K562 (cell line): ENCODE results near the gene ZNRD2. TPM values are rescaled to one million over a fixed set of nuclear protein-coding genes. Genes with fewer than 3 reads are reported as not detected.

Experiments
- ATAC-seq: fragments of 200-7000 bp; cut with Tn5 transposase; 3 replicates; pipeline ENCODE4 v1.9.1; 2020; ENCODE audit warnings: moderate library complexity
- BruUV-seq: library from RNA; stranded (reverse); fragments of 400-500 nt; replicated peaks from 2 replicates; lab custom pipeline; 2021; lab: Mats Ljungman, UMichigan
- CTCF ChIA-PET: fragments of 300-600 bp; formaldehyde crosslinking; extraction: SDS; loops from one replicate; lab custom pipeline; 2021; ENCODE audit warnings: low intra/inter-chr PET ratio; lab: Yijun Ruan, JAX
- POLR2A ChIA-PET: fragments of 300-600, 350-650 bp; sonication (Branson Sonifier 250); formaldehyde crosslinking; extraction: SDS; loops from one replicate; lab custom pipeline; 2021; ENCODE audit warnings: antibody characterized with exemption, inconsistent platforms; lab: Yijun Ruan, JAX
- DNase-seq, 4 experiments: peaks; one replicate each; pipeline versions ENCODE4 v3.0.0 to v3.0.0-alpha.2; 2011 to 2018; ENCODE audit warnings: low spot score in 3 of 4, mixed read lengths in 3 of 4; ENCODE audit errors: extremely low read depth in 1 of 4
- FAIRE-seq: peaks from 2 replicates; lab custom pipeline; 2011; peaks lifted over from hg19 to GRCh38; lab: Jason Lieb, UNC
- H2AFZ ChIP-seq: 2 replicates; pipeline ENCODE4 v1.6.0; 2011; ENCODE audit warnings: low read depth, low read length, control low read depth, inconsistent platforms
- H3K27ac ChIP-seq: fragments of 200-600 bp; 3 replicates; pipeline ENCODE4 v1.8.0; 2011; ENCODE audit warnings: low read depth, mild to moderate bottlenecking, control low read depth, inconsistent platforms, low read length, moderate library complexity, mixed read lengths; ENCODE audit errors: extremely low read depth
- H3K27me3 ChIP-seq, 2 experiments: fragments of 300-600 bp in 1 of 2; 2 replicates in 1 of 2; 3 replicates in 1 of 2; pipeline versions ENCODE4 v1.6.0 to v1.8.0; 2011; ENCODE audit warnings: inconsistent platforms in 2 of 2, low read length in 2 of 2, mild to moderate bottlenecking in 1 of 2, mixed read lengths in 1 of 2, moderate library complexity in 1 of 2; ENCODE audit not compliant: control insufficient read depth in 2 of 2, insufficient read depth in 2 of 2
- H3K36me3 ChIP-seq: fragments of 300-600 bp; 3 replicates; pipeline ENCODE4 v1.8.0; 2011; ENCODE audit warnings: mild to moderate bottlenecking, low read length, inconsistent platforms; ENCODE audit not compliant: control insufficient read depth, insufficient read depth
- H3K4me1 ChIP-seq, 2 experiments: fragments of 200-600 bp in 1 of 2; replicated peaks in 1 of 2; 2 replicates in 1 of 2; 3 replicates in 1 of 2; pipeline versions ENCODE4 v1.5.1 to v1.8.0; 2011; ENCODE audit warnings: inconsistent platforms in 2 of 2, low read length in 2 of 2, mild to moderate bottlenecking in 1 of 2, mixed read lengths in 1 of 2, moderate library complexity in 1 of 2; ENCODE audit not compliant: control insufficient read depth in 2 of 2, insufficient read depth in 2 of 2
- H3K4me2 ChIP-seq: 2 replicates; pipeline ENCODE4 v1.6.1; 2011; ENCODE audit warnings: low read length, control low read depth, inconsistent platforms, mixed read lengths; ENCODE audit not compliant: insufficient read depth
- H3K4me3 ChIP-seq: fragments of 200-600 bp; sonication (generic), shearing (Covaris generic); 2 replicates; pipeline ENCODE4 v1.5.1; 2016; ENCODE audit warnings: control low read depth, inconsistent platforms
- H3K79me2 ChIP-seq: fragments of 200-600 bp; 3 replicates; pipeline ENCODE4 v1.8.0; 2011; ENCODE audit warnings: low read length, inconsistent platforms; ENCODE audit not compliant: control insufficient read depth, insufficient read depth
- H3K9ac ChIP-seq, 2 experiments: 2 replicates each; pipeline versions ENCODE4 v1.6.0 to v1.6.1; 2011; ENCODE audit warnings: low read depth in 2 of 2, low read length in 2 of 2, control low read depth in 1 of 2, inconsistent platforms in 1 of 2, mild to moderate bottlenecking in 1 of 2, mixed read lengths in 1 of 2; ENCODE audit not compliant: insufficient read depth in 1 of 2
- H3K9me1 ChIP-seq: one replicate; pipeline ENCODE4 v1.6.0; 2011; ENCODE audit warnings: inconsistent platforms, mild to moderate bottlenecking, low read length, moderate library complexity; ENCODE audit not compliant: control insufficient read depth, insufficient read depth
- H3K9me3 ChIP-seq: replicated peaks from 2 replicates; pipeline ENCODE4 v1.5.1; 2011; ENCODE audit warnings: low read depth, low read length, inconsistent platforms; ENCODE audit not compliant: control insufficient read depth, insufficient read depth
- H4K20me1 ChIP-seq: replicated peaks from 2 replicates; pipeline ENCODE4 v1.6.1; 2011; ENCODE audit warnings: low read length, inconsistent platforms, mixed read lengths; ENCODE audit not compliant: control insufficient read depth, insufficient read depth
- CGGBP1 ChIP-seq: fragments of 250-450 bp; sonication (Bioruptor Pico); IDR thresholded peaks from 2 replicates; pipeline ENCODE4 v1.9.0; 2021; ENCODE audit warnings: mild to moderate bottlenecking
- ETV5 ChIP-seq: sonication (generic); formaldehyde crosslinking; IDR thresholded peaks from 2 replicates; pipeline ENCODE4 v1.4.0; 2020; ENCODE audit warnings: low read depth, mild to moderate bottlenecking, missing genetic modification reagents
- GABPA ChIP-seq: fragments of 200-800 bp; sonication (Bioruptor generic); conservative IDR thresholded peaks from 2 replicates; pipeline ENCODE4 v1.6.1; 2016; ENCODE audit warnings: low read depth, missing genetic modification characterization, missing compliant biosample characterization
- JUND ChIP-seq, 2 experiments: IDR thresholded peaks; 2 replicates in 1 of 2; 3 replicates in 1 of 2; pipeline ENCODE4 v1.6.1; 2011; ENCODE audit warnings: borderline replicate concordance in 2 of 2, low read depth in 2 of 2, low read length in 2 of 2, improper control_type of control experiment in 1 of 2, missing biosample characterization in 1 of 2, missing genetic modification characterization in 1 of 2, missing genetic modification reagents in 1 of 2
- NFIX ChIP-seq: fragments of 250-450 bp; sonication (Bioruptor Pico); IDR thresholded peaks from 2 replicates; pipeline ENCODE4 v1.4.0; 2020; ENCODE audit warnings: low read depth, mild to moderate bottlenecking, moderate library complexity
- NR2F6 ChIP-seq: fragments of 450-650 bp; formaldehyde crosslinking; IDR thresholded peaks from 2 replicates; pipeline ENCODE4 v1.4.0; 2020; ENCODE audit warnings: mild to moderate bottlenecking
- POU5F1 ChIP-seq: fragments of 150-350 bp; IDR thresholded peaks from 2 replicates; pipeline ENCODE4 v1.6.1; 2014; ENCODE audit warnings: borderline replicate concordance, low read length, low read depth, mild to moderate bottlenecking; ENCODE audit not compliant: partially characterized antibody
- SMARCB1 ChIP-seq: IDR thresholded peaks from 2 replicates; pipeline ENCODE4 v1.6.1; 2011; ENCODE audit warnings: improper control_type of control experiment, low read depth; ENCODE audit not compliant: insufficient read length
- ZBTB11 ChIP-seq, 3 experiments: fragments of 200-800 bp in 1 of 3; fragments of 250-450 bp in 1 of 3; fragments of 450-650 bp in 1 of 3; sonication (Bioruptor Pico) in 1 of 3; sonication (Bioruptor generic) in 1 of 3; formaldehyde crosslinking in 1 of 3; IDR thresholded peaks; 2 replicates each; pipeline versions ENCODE4 v1.6.1 to v1.8.0; 2016 to 2022; ENCODE audit warnings: mild to moderate bottlenecking in 2 of 3, missing genetic modification characterization in 2 of 3, missing compliant biosample characterization in 1 of 3, moderate library complexity in 1 of 3
- ZNF274 ChIP-seq: IDR thresholded peaks from 2 replicates; pipeline ENCODE4 v1.6.1; 2011; ENCODE audit warnings: low read depth, mild to moderate bottlenecking, low read length, moderate library complexity, borderline replicate concordance
- WGBS: fragments of 100-300 bp; shearing (Covaris generic); methylation state at CpG from one replicate; pipeline ENCODE4 v1.1.6; 2016; ENCODE audit warnings: low coverage, mixed read lengths; ENCODE audit not compliant: insufficient coverage; ENCODE audit errors: missing lambda C conversion rate; 5-methylcytosine and 5-hydroxymethylcytosine counted together
- in situ Hi-C: fragments of 300-500 bp; cut with MboI; formaldehyde crosslinking; loops from 4 replicates; pipeline ENCODE4 v1.15.0; 2018; ENCODE audit warnings: inconsistent platforms, mixed read lengths
- intact Hi-C: fragments of 100-400 bp; cut with micrococcal nuclease; formaldehyde crosslinking; loops from 2 replicates; pipeline ENCODE4 v1.14.2; 2022
- polyA plus RNA-seq, 8 experiments: library from polyadenylated mRNA; depleted of rRNA in 4 of 8; stranded (reverse) in 5 of 8; unstranded in 3 of 8; fragments of >200 nt; fragmentation: Nextera tagmentation in 2 of 8; fragmentation: Illumina TruSeq in 1 of 8; extraction: Ambion mirVana in 2 of 8; extraction: Trizol in 1 of 8; gene quantifications; 2 replicates each; pipeline versions ENCODE4 v1.2.1 to v1.2.3, GENCODE V29; 2011 to 2014; ENCODE audit warnings: inconsistent platforms in 1 of 8, missing spikeins in 1 of 8
- total RNA-seq, 7 experiments: library from RNA; depleted of rRNA in 6 of 7; stranded (reverse); fragments of >200 nt in 6 of 7; fragmentation: Illumina TruSeq in 2 of 7; extraction: Trizol in 2 of 7; gene quantifications; 2 replicates each; pipeline versions ENCODE4 v1.2.1 to v1.2.3, GENCODE V29; 2011 to 2021; ENCODE audit warnings: low replicate concordance in 1 of 7

The ZNRD2 gene
- total and polyA plus RNA-seq, 9 of the 15 experiments (the other 6 are each of a cell fraction or from before 2014, with no cell fraction given) = 13.4 to 129 (median 60.4) TPM

- CTCF ChIA-PET = no interaction called here
- H4K20me1 ChIP-seq = no peaks in the 10 kb centered on the region
- H3K27me3 ChIP-seq = no peaks in the 10 kb centered on the region
- WGBS = 84% methylated on average over 4 of the region's 6 CpGs
- H3K9ac ChIP-seq = no peak overlapping the region
- no peaks in the 10 kb centered on the region for H3K9me1 ChIP-seq
- no peak overlapping the region for H3K4me2 ChIP-seq
- no peak overlapping the region for H2AFZ ChIP-seq
- H3K36me3 ChIP-seq = peaks cover 31% of the 10 kb centered on the region; the same call in 2 of the 3 replicates
- no peak overlapping the region for H3K27ac ChIP-seq
- POLR2A ChIA-PET = interaction anchor here (0.6 to 2.5 kb wide), 2 partner anchors 12 to 258 kb away, joined by 4 to 7 read pairs; no protein-coding TSS in a partner anchor
- H3K4me1 ChIP-seq = peaks cover 6 to 26% of the 10 kb centered on the region in 2 experiments; a peak in 4 of 5 replicates
- intact Hi-C loops = no loop called here
- TF ChIP-seq NFIX (CRISPR knock-in tag) (no peak), NR2F6 (CRISPR knock-in tag) (no peak), POU5F1 (no peak), ZBTB11 (CRISPR knock-in tag; IDR thresholded peaks at IDR 0.05) (no peak), GABPA (tag) (no peak), JUND (IDR thresholded peaks at IDR 0.05; ENCODE audit: borderline replicate concordance, low read depth, low read length) (no peak), JUND (tag; IDR thresholded peaks at IDR 0.05; ENCODE audit: borderline replicate concordance, low read depth, low read length) (no peak), CGGBP1 (CRISPR knock-in tag) (no peak), ZNF274 (no peak), SMARCB1 (no peak), ETV5 (CRISPR knock-in tag) (no peak)
- H3K9me3 ChIP-seq = no peaks in the 10 kb centered on the region
- no peak overlapping the region for H3K4me3 ChIP-seq
- DNase-seq = no peak
- no peaks in the 10 kb centered on the region for H3K79me2 ChIP-seq
- in situ Hi-C loops = no loop called here
- no peak for ATAC-seq
- no peak for FAIRE-seq
- no TSS peak for BruUV-seq
Observed at GRCh38 chr11:65599955-65600246, 29.6 kb downstream of the ZNRD2 start.
